ENCODE data around the gene C1orf210. TPM values are rescaled to one million over a fixed set of nuclear protein-coding genes. Genes with fewer than 3 reads are reported as not detected.

The C1orf210 gene
- total and polyA plus RNA-seq, 9 of the 15 experiments (the other 6 are each of a cell fraction or from before 2014, with no cell fraction given) = 0.21 TPM; not detected in 8

DNA sequence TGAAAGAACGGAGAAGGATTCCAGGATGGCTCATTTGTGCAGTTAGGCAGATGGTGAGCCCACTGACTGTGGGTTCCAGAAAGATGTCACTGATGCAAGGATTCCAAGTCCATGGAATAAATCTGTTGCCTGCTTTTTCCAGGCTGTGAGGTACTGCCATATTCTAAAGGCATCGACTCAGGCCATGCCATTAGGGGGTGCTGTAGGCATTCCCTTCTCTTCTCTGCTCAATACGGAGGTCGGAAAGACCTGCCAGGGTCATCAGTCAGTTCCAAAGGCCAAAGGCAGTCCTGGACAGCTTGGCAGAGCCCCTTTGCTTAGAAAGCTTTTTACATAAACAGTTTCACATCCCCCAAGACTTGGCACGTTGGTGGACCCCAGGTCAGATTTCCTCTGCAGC lies 47.3 kb downstream of the C1orf210 start (continued):
- TF ChIP-seq, protein P1, sequence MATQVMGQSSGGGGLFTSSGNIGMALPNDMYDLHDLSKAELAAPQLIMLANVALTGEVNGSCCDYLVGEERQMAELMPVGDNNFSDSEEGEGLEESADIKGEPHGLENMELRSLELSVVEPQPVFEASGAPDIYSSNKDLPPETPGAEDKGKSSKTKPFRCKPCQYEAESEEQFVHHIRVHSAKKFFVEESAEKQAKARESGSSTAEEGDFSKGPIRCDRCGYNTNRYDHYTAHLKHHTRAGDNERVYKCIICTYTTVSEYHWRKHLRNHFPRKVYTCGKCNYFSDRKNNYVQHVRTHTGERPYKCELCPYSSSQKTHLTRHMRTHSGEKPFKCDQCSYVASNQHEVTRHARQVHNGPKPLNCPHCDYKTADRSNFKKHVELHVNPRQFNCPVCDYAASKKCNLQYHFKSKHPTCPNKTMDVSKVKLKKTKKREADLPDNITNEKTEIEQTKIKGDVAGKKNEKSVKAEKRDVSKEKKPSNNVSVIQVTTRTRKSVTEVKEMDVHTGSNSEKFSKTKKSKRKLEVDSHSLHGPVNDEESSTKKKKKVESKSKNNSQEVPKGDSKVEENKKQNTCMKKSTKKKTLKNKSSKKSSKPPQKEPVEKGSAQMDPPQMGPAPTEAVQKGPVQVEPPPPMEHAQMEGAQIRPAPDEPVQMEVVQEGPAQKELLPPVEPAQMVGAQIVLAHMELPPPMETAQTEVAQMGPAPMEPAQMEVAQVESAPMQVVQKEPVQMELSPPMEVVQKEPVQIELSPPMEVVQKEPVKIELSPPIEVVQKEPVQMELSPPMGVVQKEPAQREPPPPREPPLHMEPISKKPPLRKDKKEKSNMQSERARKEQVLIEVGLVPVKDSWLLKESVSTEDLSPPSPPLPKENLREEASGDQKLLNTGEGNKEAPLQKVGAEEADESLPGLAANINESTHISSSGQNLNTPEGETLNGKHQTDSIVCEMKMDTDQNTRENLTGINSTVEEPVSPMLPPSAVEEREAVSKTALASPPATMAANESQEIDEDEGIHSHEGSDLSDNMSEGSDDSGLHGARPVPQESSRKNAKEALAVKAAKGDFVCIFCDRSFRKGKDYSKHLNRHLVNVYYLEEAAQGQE (IDR thresholded peaks at IDR 0.05; ENCODE audit: borderline replicate concordance) = peak; percentile 85
- TF ChIP-seq, protein P1 (CRISPR knock-in tag; IDR thresholded peaks at IDR 0.05; ENCODE audit: low read depth) = no peak
- TF ChIP-seq PTRF (tag; IDR thresholded peaks at IDR 0.05) (no peak), YY1 (IDR thresholded peaks at IDR 0.05; ENCODE audit: borderline replicate concordance in 1 of 3, control insufficient read depth in 1 of 3, extremely low read depth in 1 of 3, insufficient read depth in 3 of 3, insufficient read length in 1 of 3, insufficient replicate concordance in 2 of 3, low read depth in 1 of 3, low read length in 2 of 3) (peak in 1 of 3 experiments; percentile 41), TFE3 (CRISPR knock-in tag; IDR thresholded peaks at IDR 0.05) (no peak), RFX1 (IDR thresholded peaks at IDR 0.05) (no peak), MAZ (CRISPR knock-in tag; conservative IDR thresholded peaks at IDR 0.05 in 1 of 2, IDR thresholded peaks at IDR 0.05 in 1 of 2) (peak in 1 of 2 experiments; percentile 42; a peak in 1 of 4 replicates)
